Brain microvascular endothelial cell (primary cell): ENCODE results near the gene ANGPTL7.

Experiments
- DNase-seq: peaks from one replicate; pipeline ENCODE4 v3.0.0-alpha.2; 2020
- H3K27ac ChIP-seq: fragments of 250-450 bp; sonication (Bioruptor Pico); 2 replicates; pipeline ENCODE4 v1.5.1; 2020; ENCODE audit warnings: mild to moderate bottlenecking, moderate library complexity
- H3K27me3 ChIP-seq: fragments of 250-450 bp; sonication (Bioruptor Pico); replicated peaks from 2 replicates; pipeline ENCODE4 v1.5.1; 2020; ENCODE audit warnings: mild to moderate bottlenecking
- H3K36me3 ChIP-seq: fragments of 250-450 bp; sonication (Bioruptor Pico); replicated peaks from 2 replicates; pipeline ENCODE4 v1.5.1; 2020; ENCODE audit warnings: mild to moderate bottlenecking
- H3K4me3 ChIP-seq: 2 replicates; pipeline ENCODE4 v1.5.1; 2011; ENCODE audit warnings: low read depth, mild to moderate bottlenecking, control low read depth, low read length, moderate library complexity
- CTCF ChIP-seq: IDR thresholded peaks from 2 replicates; pipeline ENCODE4 v1.5.1; 2011; ENCODE audit warnings: low read depth, mild to moderate bottlenecking, moderate library complexity, low read length, control low read depth, inconsistent platforms; ENCODE audit errors: missing control alignments
- in situ Hi-C: cut with HindIII; loops from 2 replicates; pipeline ENCODE4 v1.10.0; 2017; ENCODE audit warnings: low sequenced_read_pairs, low pct_ligation_motif_present

ANGPTL7 gene

DNA sequence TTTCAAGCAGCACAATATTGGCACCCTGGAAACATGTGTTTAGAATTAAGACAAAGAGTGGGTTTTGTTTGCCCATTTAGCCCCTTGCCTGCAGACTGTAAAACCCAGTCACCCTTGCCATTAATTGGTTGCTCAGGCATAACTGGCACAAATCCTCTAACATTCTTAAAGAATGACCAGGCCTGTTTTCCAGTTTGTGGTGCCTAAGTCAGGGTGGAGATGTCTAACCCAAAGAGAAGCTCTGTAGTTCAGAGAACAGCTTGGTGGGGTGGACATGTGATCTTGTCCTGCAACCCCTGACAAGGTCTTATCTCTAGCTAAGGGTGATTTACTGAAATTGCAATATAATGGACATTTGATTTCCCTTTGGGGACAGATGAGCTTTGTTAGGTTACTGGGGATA is 8.8 kb upstream of the ANGPTL7 start:
- in situ Hi-C loops, result no loop called here
- no peak for TF ChIP-seq CTCF
- peaks cover 4% of the 10 kb centered on the region for H3K36me3 ChIP-seq
- peak; percentile 15 for DNase-seq
- no peak overlapping the region for H3K4me3 ChIP-seq
- no peak overlapping the region for H3K27ac ChIP-seq
- H3K27me3 ChIP-seq, result no peaks in the 10 kb centered on the region

DNA sequence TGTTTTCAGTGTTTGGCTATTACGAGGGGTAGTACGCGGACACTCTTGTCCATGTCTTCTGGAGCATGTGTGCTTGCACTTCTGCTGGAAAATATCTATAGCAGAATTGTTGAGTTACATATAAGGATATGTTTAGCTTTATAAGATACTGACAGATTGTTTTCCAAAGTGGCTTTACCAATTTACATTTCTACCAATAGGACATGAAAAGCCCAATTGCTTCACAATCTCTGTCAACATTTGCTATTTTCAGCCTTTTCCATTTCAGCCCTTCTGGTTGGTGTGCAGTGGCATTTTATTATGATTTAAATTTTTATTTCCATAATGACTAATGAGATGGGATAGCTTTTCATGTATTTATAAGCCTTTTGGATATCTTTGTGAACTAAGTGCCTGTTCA is 6.3 kb upstream of the ANGPTL7 start:
- Histone ChIP-seq H3K27me3 (no peaks in the 10 kb centered on the region), H3K27ac (no peak overlapping the region), H3K4me3 (no peak overlapping the region), H3K36me3 (peaks cover 10% of the 10 kb centered on the region)
- no peak for DNase-seq
- TF ChIP-seq CTCF, result no peak
- in situ Hi-C loops, result no loop called here

- TF ChIP-seq CTCF, result no peak
- no peak overlapping the region for H3K4me3 ChIP-seq
Observed at GRCh38 chr1:11184973-11185372, 4.2 kb upstream of the ANGPTL7 start.

GRCh38 chr1:11187000-11187399 is 2.2 kb upstream of the ANGPTL7 start:
- peaks cover 26% of the 10 kb centered on the region for H3K36me3 ChIP-seq

More at GRCh38 chr1:11184973-11185372, 4.2 kb upstream of the ANGPTL7 start:
- in situ Hi-C loops, result no loop called here
- H3K27me3 ChIP-seq, result no peaks in the 10 kb centered on the region
- peaks cover 17% of the 10 kb centered on the region for H3K36me3 ChIP-seq
- no peak for DNase-seq
- no peak overlapping the region for H3K27ac ChIP-seq

GRCh38 chr1:11187494-11187893 is 1.7 kb upstream of the ANGPTL7 start:
- no peak for TF ChIP-seq CTCF
- Histone ChIP-seq H3K36me3 (peaks cover 26% of the 10 kb centered on the region), H3K4me3 (no peak overlapping the region), H3K27ac (no peak overlapping the region), H3K27me3 (no peaks in the 10 kb centered on the region)
- in situ Hi-C loops, result no loop called here
- no peak for DNase-seq

More at GRCh38 chr1:11187000-11187399, 2.2 kb upstream of the ANGPTL7 start:
- H3K27me3 ChIP-seq, result no peaks in the 10 kb centered on the region
- TF ChIP-seq CTCF, result no peak
- no peak overlapping the region for H3K4me3 ChIP-seq
- no peak overlapping the region for H3K27ac ChIP-seq
- no peak for DNase-seq
- in situ Hi-C loops, result no loop called here

GRCh38 chr1:11187931-11188330 is 1.2 kb upstream of the ANGPTL7 start:
- Histone ChIP-seq H3K27ac (no peak overlapping the region), H3K27me3 (no peaks in the 10 kb centered on the region), H3K36me3 (peaks cover 26% of the 10 kb centered on the region), H3K4me3 (no peak overlapping the region)
- DNase-seq, result no peak
- no peak for TF ChIP-seq CTCF
- in situ Hi-C loops, result no loop called here
